BLaER1 treated with 17β-estradiol and CSF1 and Interleukin-3, amounts not matched to agents 10 nM and 100 nM (cell line): ENCODE results near the gene C4orf33.

Experiments
- H3K27ac ChIP-seq, 11 experiments: shearing (Covaris generic); formaldehyde crosslinking; 2 replicates each; pipeline ENCODE4 v1.8.1; 2022
- H3K27me3 ChIP-seq, 11 experiments: shearing (Covaris generic); formaldehyde crosslinking; 2 replicates each; pipeline ENCODE4 v1.8.1; 2022
- H3K36me3 ChIP-seq, 11 experiments: shearing (Covaris generic); formaldehyde crosslinking; 2 replicates each; pipeline ENCODE4 v1.8.1; 2022
- H3K4me1 ChIP-seq, 10 experiments: shearing (Covaris generic); formaldehyde crosslinking; 2 replicates each; pipeline ENCODE4 v1.8.1; 2022
- H3K4me2 ChIP-seq, 11 experiments: shearing (Covaris generic); formaldehyde crosslinking; 2 replicates each; pipeline ENCODE4 v1.8.1; 2022
- H3K4me3 ChIP-seq, 10 experiments: shearing (Covaris generic); formaldehyde crosslinking; 2 replicates each; pipeline ENCODE4 v1.8.1; 2022
- H3K9ac ChIP-seq, 11 experiments: shearing (Covaris generic); formaldehyde crosslinking; 2 replicates each; pipeline ENCODE4 v1.8.1; 2022
- H3K9me3 ChIP-seq, 11 experiments: shearing (Covaris generic); formaldehyde crosslinking; replicated peaks in 1 of 11; 2 replicates each; pipeline ENCODE4 v1.8.1; 2022
- H4K20me1 ChIP-seq, 11 experiments: shearing (Covaris generic); formaldehyde crosslinking; 2 replicates each; pipeline ENCODE4 v1.8.1; 2022
- Cebpa-rat ChIP-seq, 11 experiments: shearing (Covaris generic); IDR thresholded peaks; 2 replicates each; pipeline ENCODE4 v1.8.1; 2022

The C4orf33 gene

DNA sequence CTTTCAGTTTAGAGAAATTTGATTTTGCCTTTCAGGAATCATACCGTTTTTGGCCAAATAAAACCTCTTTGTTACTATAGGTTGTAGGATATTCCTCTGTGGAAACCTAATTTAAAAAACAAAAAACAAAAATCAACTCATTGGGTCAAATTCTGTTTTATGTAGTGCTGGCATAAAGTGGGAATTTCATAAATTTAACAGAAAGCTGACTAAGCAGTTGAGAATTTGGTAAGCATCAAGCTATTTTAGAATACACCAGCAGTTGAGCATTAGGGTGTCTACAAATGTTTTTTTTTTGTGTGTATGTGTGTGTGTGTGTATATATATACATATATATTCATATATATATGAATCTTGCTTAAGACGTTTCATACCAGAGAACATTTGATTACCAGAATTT, 47.4 kb downstream of the C4orf33 start:
- H4K20me1 ChIP-seq: no peaks in the 10 kb centered on the region
- no peak overlapping the region; a peak in 1 of 22 replicates for H3K4me2 ChIP-seq
- H3K27me3 ChIP-seq: no peaks in the 10 kb centered on the region
- H3K36me3 ChIP-seq: no peaks in the 10 kb centered on the region
- H3K9ac ChIP-seq: no peak overlapping the region
- no peak for TF ChIP-seq Cebpa-rat (IDR thresholded peaks at IDR 0.05)
- H3K9me3 ChIP-seq: no peaks in the 10 kb centered on the region
- H3K4me1 ChIP-seq: peaks cover 0 to 14% (median 0%) of the 10 kb centered on the region in 10 experiments; a peak in 2 of 20 replicates
- no peak overlapping the region for H3K27ac ChIP-seq
- H3K4me3 ChIP-seq: no peak overlapping the region

GRCh38 chr4:129144755-129145206, 48.8 kb downstream of the C4orf33 start:
- no peak overlapping the region for H3K4me3 ChIP-seq
- no peak for TF ChIP-seq Cebpa-rat (IDR thresholded peaks at IDR 0.05)

GRCh38 chr4:129145222-129145730, 49.3 kb downstream of the C4orf33 start:
- Histone ChIP-seq H3K27ac (no peak overlapping the region), H3K4me1 (peaks cover 0 to 14% (median 0%) of the 10 kb centered on the region in 10 experiments; a peak in 2 of 20 replicates), H3K9me3 (no peaks in the 10 kb centered on the region), H3K4me2 (no peak overlapping the region), H3K27me3 (no peaks in the 10 kb centered on the region), H4K20me1 (no peaks in the 10 kb centered on the region), H3K36me3 (no peaks in the 10 kb centered on the region), H3K9ac (no peak overlapping the region), H3K4me3 (no peak overlapping the region)
- TF ChIP-seq Cebpa-rat (IDR thresholded peaks at IDR 0.05): no peak

More at GRCh38 chr4:129144755-129145206, 48.8 kb downstream of the C4orf33 start:
- Histone ChIP-seq H3K4me2 (no peak overlapping the region), H3K27ac (no peak overlapping the region), H3K4me1 (peaks cover 0 to 14% (median 0%) of the 10 kb centered on the region in 10 experiments; a peak in 2 of 20 replicates), H3K9ac (no peak overlapping the region), H3K9me3 (no peaks in the 10 kb centered on the region), H3K36me3 (no peaks in the 10 kb centered on the region), H3K27me3 (no peaks in the 10 kb centered on the region), H4K20me1 (no peaks in the 10 kb centered on the region)

- no peak overlapping the region for H3K27ac ChIP-seq
- no peak for TF ChIP-seq Cebpa-rat (IDR thresholded peaks at IDR 0.05)
Observed at GRCh38 chr4:129146639-129147038, 50.7 kb downstream of the C4orf33 start.

DNA sequence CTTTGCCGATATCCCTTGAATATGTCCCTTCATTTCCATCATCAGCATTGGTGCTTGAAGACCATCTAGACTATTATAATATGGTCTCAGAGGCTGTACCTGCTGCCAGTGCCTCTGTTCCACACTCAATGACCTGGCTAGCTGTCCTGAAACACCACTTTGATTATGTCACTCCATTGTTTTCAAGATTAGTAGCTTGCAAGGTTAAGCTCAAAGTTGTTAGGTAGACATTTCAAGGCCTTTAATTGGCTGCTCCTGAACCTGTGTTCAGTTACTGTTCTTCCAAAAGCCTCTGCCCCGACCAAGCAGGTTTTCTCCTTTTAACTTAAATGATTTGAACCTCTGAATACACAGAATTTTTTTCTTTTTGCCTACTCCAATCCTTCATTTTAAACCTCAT, 52.9 kb downstream of the C4orf33 start:
- no peaks in the 10 kb centered on the region for H3K9me3 ChIP-seq
- no peaks in the 10 kb centered on the region for H3K36me3 ChIP-seq
- no peak overlapping the region for H3K9ac ChIP-seq
- no peak for TF ChIP-seq Cebpa-rat (IDR thresholded peaks at IDR 0.05)
- H3K4me1 ChIP-seq: 0 out of 20 replicates have a peak, but pooled peaks cover 0 to 2% (median 0%) of the 10 kb centered on the region in 10 experiments
- H4K20me1 ChIP-seq: no peaks in the 10 kb centered on the region
- H3K27me3 ChIP-seq: no peaks in the 10 kb centered on the region
- H3K4me2 ChIP-seq: no peak overlapping the region
- H3K27ac ChIP-seq: no peak overlapping the region
- no peak overlapping the region for H3K4me3 ChIP-seq

More at GRCh38 chr4:129146639-129147038, 50.7 kb downstream of the C4orf33 start:
- H4K20me1 ChIP-seq: no peaks in the 10 kb centered on the region
- no peak overlapping the region for H3K4me2 ChIP-seq
- no peak overlapping the region for H3K9ac ChIP-seq
- H3K4me1 ChIP-seq: peaks cover 0 to 9% (median 0%) of the 10 kb centered on the region in 10 experiments; a peak in 2 of 20 replicates
- H3K9me3 ChIP-seq: no peaks in the 10 kb centered on the region
- H3K36me3 ChIP-seq: no peaks in the 10 kb centered on the region
- H3K27me3 ChIP-seq: no peaks in the 10 kb centered on the region
- H3K4me3 ChIP-seq: no peak overlapping the region

GRCh38 chr4:129149906-129150305, 54.0 kb downstream of the C4orf33 start:
- no peaks in the 10 kb centered on the region for H3K9me3 ChIP-seq

DNA sequence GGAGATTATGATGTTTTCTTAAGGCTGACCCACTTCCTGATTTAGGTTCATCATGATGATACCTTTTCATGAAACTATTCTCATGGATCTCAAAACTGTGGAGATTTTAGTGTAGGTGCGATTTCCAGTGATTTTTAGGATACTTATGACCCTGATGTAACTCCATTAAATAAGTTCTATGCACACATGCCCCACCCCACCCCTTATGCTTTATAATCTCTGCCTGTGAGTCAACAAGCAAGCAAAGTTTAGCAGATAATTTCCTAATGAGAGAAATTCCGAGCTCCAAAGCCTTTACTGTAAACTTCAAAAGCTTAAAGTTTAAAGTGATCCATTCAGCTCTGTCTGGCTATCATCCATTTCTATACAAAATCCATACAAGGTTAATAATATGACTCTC, 56.4 kb downstream of the C4orf33 start:
- no peak overlapping the region for H3K4me3 ChIP-seq
- H4K20me1 ChIP-seq: no peaks in the 10 kb centered on the region
- H3K36me3 ChIP-seq: no peaks in the 10 kb centered on the region
- H3K27me3 ChIP-seq: no peaks in the 10 kb centered on the region
- H3K9ac ChIP-seq: no peak overlapping the region
- no peak overlapping the region for H3K4me2 ChIP-seq
- no peaks in the 10 kb centered on the region for H3K4me1 ChIP-seq
- TF ChIP-seq Cebpa-rat (IDR thresholded peaks at IDR 0.05): no peak
- no peaks in the 10 kb centered on the region for H3K9me3 ChIP-seq
- H3K27ac ChIP-seq: no peak overlapping the region

More at GRCh38 chr4:129149906-129150305, 54.0 kb downstream of the C4orf33 start:
- TF ChIP-seq Cebpa-rat (IDR thresholded peaks at IDR 0.05): no peak
- Histone ChIP-seq H3K36me3 (no peaks in the 10 kb centered on the region), H3K4me3 (no peak overlapping the region), H3K27me3 (no peaks in the 10 kb centered on the region), H4K20me1 (no peaks in the 10 kb centered on the region), H3K9ac (no peak overlapping the region), H3K4me1 (no peaks in the 10 kb centered on the region), H3K4me2 (no peak overlapping the region), H3K27ac (no peak overlapping the region)

DNA sequence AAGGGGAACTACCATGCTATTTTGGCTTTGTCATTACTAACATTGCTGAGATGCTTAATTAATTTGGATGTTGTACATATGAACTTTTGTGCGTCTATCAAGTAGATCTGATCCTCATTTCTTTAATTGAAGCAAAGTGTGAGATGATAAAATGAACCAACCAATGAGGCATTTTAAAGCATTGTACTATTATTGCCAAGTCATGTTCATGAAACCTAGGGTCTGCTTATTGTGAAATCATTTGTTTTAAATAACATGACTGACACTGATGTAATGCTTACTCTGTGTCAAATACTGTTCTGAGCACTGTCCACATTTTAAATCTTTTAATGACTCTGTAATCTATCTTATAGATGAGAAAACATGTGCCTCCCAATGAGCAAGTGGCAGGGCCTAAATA, 57.7 kb downstream of the C4orf33 start:
- H3K4me1 ChIP-seq: no peaks in the 10 kb centered on the region
- no peaks in the 10 kb centered on the region for H3K36me3 ChIP-seq
- H3K9ac ChIP-seq: no peak overlapping the region
- no peaks in the 10 kb centered on the region for H4K20me1 ChIP-seq
- H3K4me2 ChIP-seq: no peak overlapping the region
- H3K9me3 ChIP-seq: no peaks in the 10 kb centered on the region
- no peak overlapping the region for H3K27ac ChIP-seq
- H3K27me3 ChIP-seq: no peaks in the 10 kb centered on the region
- no peak overlapping the region for H3K4me3 ChIP-seq
- TF ChIP-seq Cebpa-rat (IDR thresholded peaks at IDR 0.05): no peak

GRCh38 chr4:129162450-129162849, 66.5 kb downstream of the C4orf33 start:
- Histone ChIP-seq H3K9me3 (no peaks in the 10 kb centered on the region), H3K4me1 (peaks cover 0 to 12% (median 0%) of the 10 kb centered on the region in 10 experiments; a peak in 5 of 20 replicates), H3K27ac (no peak overlapping the region), H4K20me1 (no peaks in the 10 kb centered on the region), H3K4me2 (no peak overlapping the region), H3K27me3 (no peaks in the 10 kb centered on the region), H3K4me3 (no peak overlapping the region), H3K9ac (no peak overlapping the region), H3K36me3 (no peaks in the 10 kb centered on the region)
- no peak for TF ChIP-seq Cebpa-rat (IDR thresholded peaks at IDR 0.05)

DNA sequence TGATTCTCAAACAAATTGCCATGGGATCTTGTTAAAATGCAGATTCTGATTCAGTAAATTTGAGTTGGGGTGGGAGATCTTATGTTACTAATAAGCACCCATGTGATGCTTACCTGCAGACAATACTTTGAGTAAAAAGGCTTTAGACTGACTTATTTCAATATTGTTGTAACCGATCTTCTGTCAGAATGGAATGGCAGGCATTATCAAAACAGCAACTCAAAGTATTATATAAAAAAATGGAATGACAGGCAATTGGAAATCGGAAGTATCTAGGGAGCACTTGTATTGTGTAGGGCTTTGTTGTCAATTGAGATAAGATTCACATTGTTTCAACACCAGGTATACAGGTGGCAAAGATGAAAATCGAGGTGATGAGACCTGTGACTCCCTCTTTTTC, 67.5 kb downstream of the C4orf33 start:
- no peak for TF ChIP-seq Cebpa-rat (IDR thresholded peaks at IDR 0.05)
- Histone ChIP-seq H3K9ac (no peak overlapping the region), H3K27me3 (no peaks in the 10 kb centered on the region), H3K9me3 (no peaks in the 10 kb centered on the region), H3K4me3 (no peak overlapping the region), H3K4me2 (no peak overlapping the region), H3K27ac (no peak overlapping the region), H3K4me1 (peaks cover 0 to 12% (median 0%) of the 10 kb centered on the region in 10 experiments; a peak in 5 of 20 replicates), H3K36me3 (no peaks in the 10 kb centered on the region), H4K20me1 (no peaks in the 10 kb centered on the region)
